Osteocyte (in vitro differentiated cells): ENCODE results near the gene LENEP. TPM values are rescaled to one million over a fixed set of nuclear protein-coding genes. Genes with fewer than 3 reads are reported as not detected.

Experiments
- DNase-seq: peaks from one replicate; pipeline ENCODE4 v3.0.0; 2021; ENCODE audit warnings: mixed read lengths; ENCODE audit not compliant: unreplicated experiment; ENCODE audit errors: extremely low spot score
- H3K27ac Mint-ChIP-seq: one replicate; pipeline ENCODE4 v1.8.0; 2021; ENCODE audit warnings: mild to moderate bottlenecking, mixed read lengths; ENCODE audit not compliant: unreplicated experiment
- H3K27me3 Mint-ChIP-seq: one replicate; pipeline ENCODE4 v1.8.0; 2021; ENCODE audit warnings: mixed read lengths; ENCODE audit not compliant: unreplicated experiment
- H3K36me3 Mint-ChIP-seq: one replicate; pipeline ENCODE4 v1.8.0; 2021; ENCODE audit warnings: mixed read lengths; ENCODE audit not compliant: unreplicated experiment
- H3K4me1 Mint-ChIP-seq: one replicate; pipeline ENCODE4 v1.8.0; 2021; ENCODE audit warnings: mixed read lengths; ENCODE audit not compliant: unreplicated experiment
- H3K4me3 Mint-ChIP-seq: one replicate; pipeline ENCODE4 v1.8.0; 2021; ENCODE audit warnings: mild to moderate bottlenecking, moderate library complexity, mixed read lengths; ENCODE audit not compliant: unreplicated experiment
- H3K9me3 Mint-ChIP-seq: one replicate; pipeline ENCODE4 v1.8.0; 2021; ENCODE audit warnings: mixed read lengths; ENCODE audit not compliant: unreplicated experiment
- CTCF ChIP-seq: fragments of 200-600 bp; sonication (generic); IDR thresholded peaks from 2 replicates; pipeline ENCODE4 v1.5.0; 2021; ENCODE audit warnings: antibody characterized with exemption, mild to moderate bottlenecking, moderate library complexity
- total RNA-seq: library from RNA; stranded (reverse); gene quantifications from 2 replicates; pipeline ENCODE4 v1.2.1, GENCODE V29; 2021

The LENEP gene
- total RNA-seq, 1 donor from 2014 or later, result not detected

- Mint-ChIP-seq H3K4me1 (peaks cover 31% of the 10 kb centered on the region), H3K9me3 (no peaks in the 10 kb centered on the region), H3K27me3 (no peaks in the 10 kb centered on the region), H3K27ac (peak overlapping the region; percentile 95), H3K4me3 (peak overlapping the region; percentile 94), H3K36me3 (no peaks in the 10 kb centered on the region)
- peak; percentile 91 for DNase-seq
- TF ChIP-seq CTCF, result no peak
Measured at GRCh38 chr1:155000726-155001424, 7.5 kb downstream of the LENEP start.

GRCh38 chr1:155001425-155001674, 8.0 kb downstream of the LENEP start:
- H3K27me3 Mint-ChIP-seq, result no peaks in the 10 kb centered on the region
- H3K9me3 Mint-ChIP-seq, result no peaks in the 10 kb centered on the region
- peak overlapping the region; percentile 94 for H3K4me3 Mint-ChIP-seq
- DNase-seq, result no peak
- no peak for TF ChIP-seq CTCF
- H3K4me1 Mint-ChIP-seq, result peaks cover 31% of the 10 kb centered on the region
- peak overlapping the region; percentile 95 for H3K27ac Mint-ChIP-seq
- H3K36me3 Mint-ChIP-seq, result no peaks in the 10 kb centered on the region

GRCh38 chr1:155001675-155002463, 8.5 kb downstream of the LENEP start:
- H3K4me1 Mint-ChIP-seq, result peaks cover 34% of the 10 kb centered on the region
- H3K4me3 Mint-ChIP-seq, result peak overlapping the region; percentile 94
- H3K9me3 Mint-ChIP-seq, result no peaks in the 10 kb centered on the region
- no peaks in the 10 kb centered on the region for H3K36me3 Mint-ChIP-seq
- peak; percentile 100 for DNase-seq
- H3K27me3 Mint-ChIP-seq, result no peaks in the 10 kb centered on the region
- peak; percentile 56 for TF ChIP-seq CTCF
- peak overlapping the region; percentile 95 for H3K27ac Mint-ChIP-seq

GRCh38 chr1:155002464-155003226, 9.3 kb downstream of the LENEP start, which contains the start of gene ZBTB7B:
TSS of gene ZBTB7B (plus strand) at chr1:155002802. CDS start at chr1:155014661, 11,859 bp downstream.
- Mint-ChIP-seq H3K36me3 (no peaks in the 10 kb centered on the region), H3K9me3 (no peaks in the 10 kb centered on the region), H3K4me3 (peak within 1 kb of the TSS; percentile 94), H3K4me1 (peaks cover 34% of the 10 kb centered on the region), H3K27ac (peak within 1 kb of the TSS; percentile 96), H3K27me3 (no peaks in the 10 kb centered on the region)
- DNase-seq, result no peak
- TF ChIP-seq CTCF, result no peak
